GM12878 (cell line): ENCODE measurements around the gene SFXN2. TPM values are rescaled to one million over a fixed set of nuclear protein-coding genes. Genes with fewer than 3 reads are reported as not detected.

Experiments used
- ATAC-seq: fragments of 200-7000 bp; cut with Tn5 transposase; 3 replicates; pipeline ENCODE4 v1.9.1; 2020; ENCODE audit warnings: mild to moderate bottlenecking, moderate library complexity
- BruUV-seq: library from RNA; stranded (reverse); fragments of 400-500 nt; replicated peaks from 2 replicates; lab custom pipeline; 2021; lab: Mats Ljungman, UMichigan
- CTCF ChIA-PET: fragments of 300-600 bp; sonication (Branson Sonifier 250); formaldehyde crosslinking; extraction: SDS; loops from one replicate; lab custom pipeline; 2021; ENCODE audit warnings: inconsistent platforms; lab: Yijun Ruan, JAX
- POLR2A ChIA-PET: fragments of 350-600 bp; formaldehyde crosslinking; extraction: SDS; loops from one replicate; lab custom pipeline; 2021; ENCODE audit warnings: inconsistent platforms; lab: Charles Lee
- RAD21 ChIA-PET: fragments of 300-600 bp; sonication (Branson Sonifier 250); formaldehyde crosslinking; loops from one replicate; lab custom pipeline; 2023; ENCODE audit warnings: antibody characterized with exemption; ENCODE audit not compliant: unreplicated experiment; lab: Charles Lee
- SMC1A ChIA-PET: fragments of 300-600 bp; sonication (Branson Sonifier 250); formaldehyde crosslinking; loops from one replicate; lab custom pipeline; 2023; ENCODE audit not compliant: unreplicated experiment, uncharacterized antibody; lab: Charles Lee
- DNase-seq: peaks from one replicate; pipeline ENCODE4 v3.0.0-alpha.2; 2011; ENCODE audit warnings: low read depth, low spot score
- FAIRE-seq: peaks from 3 replicates; lab custom pipeline; 2011; peaks lifted over from hg19 to GRCh38; lab: Jason Lieb, UNC
- H2AFZ ChIP-seq: 2 replicates; pipeline ENCODE4 v1.6.0; 2011; ENCODE audit warnings: low read depth, low read length, control low read depth; ENCODE audit not compliant: control insufficient read depth
- H3K27ac ChIP-seq: 2 replicates; pipeline ENCODE4 v1.5.1; 2011; ENCODE audit warnings: control low read depth; ENCODE audit not compliant: control insufficient read depth, insufficient read depth
- H3K27me3 ChIP-seq, 2 experiments: replicated peaks in 1 of 2; 2 replicates each; pipeline versions ENCODE4 v1.6.0 to v1.6.1; 2011; ENCODE audit warnings: low read length in 1 of 2; ENCODE audit not compliant: control insufficient read depth in 2 of 2, insufficient read depth in 2 of 2
- H3K36me3 ChIP-seq, 2 experiments: 2 replicates each; pipeline ENCODE4 v1.5.1; 2011; ENCODE audit warnings: low read length in 1 of 2; ENCODE audit not compliant: control insufficient read depth in 2 of 2, insufficient read depth in 2 of 2
- H3K4me1 ChIP-seq: 2 replicates; pipeline ENCODE4 v1.6.1; 2011; ENCODE audit warnings: mild to moderate bottlenecking, low read length, moderate library complexity, mixed read lengths; ENCODE audit not compliant: control insufficient read depth, insufficient read depth
- H3K4me2 ChIP-seq: 2 replicates; pipeline ENCODE4 v1.6.0; 2011; ENCODE audit warnings: control low read depth; ENCODE audit not compliant: control insufficient read depth, insufficient read depth
- H3K4me3 ChIP-seq: fragments of 200-600 bp; sonication (generic); 2 replicates; pipeline ENCODE4 v1.5.1; 2016
- H3K79me2 ChIP-seq: 2 replicates; pipeline ENCODE4 v1.6.0; 2011; ENCODE audit warnings: low read length; ENCODE audit not compliant: control insufficient read depth, insufficient read depth
- H3K9ac ChIP-seq: 2 replicates; pipeline ENCODE4 v1.8.0; 2011; ENCODE audit warnings: low read length, control low read depth, mixed read lengths; ENCODE audit not compliant: control insufficient read depth, insufficient read depth
- H3K9me3 ChIP-seq: replicated peaks from 3 replicates; pipeline ENCODE4 v1.5.1; 2011; ENCODE audit warnings: mild to moderate bottlenecking, low read length; ENCODE audit not compliant: control insufficient read depth, insufficient read depth
- H4K20me1 ChIP-seq: 2 replicates; pipeline ENCODE4 v1.6.0; 2011; ENCODE audit not compliant: control insufficient read depth, insufficient read depth
- CBX3 ChIP-seq: fragments of 200-600 bp; sonication (generic); IDR thresholded peaks from 2 replicates; pipeline ENCODE4 v1.6.1; 2016; ENCODE audit warnings: low read depth, borderline replicate concordance
- CBX5 ChIP-seq: sonication (generic); IDR thresholded peaks from 2 replicates; pipeline ENCODE4 v1.6.1; 2016; ENCODE audit warnings: low read depth, moderate library complexity, mild to moderate bottlenecking, inconsistent platforms
- CREM ChIP-seq: IDR thresholded peaks from 2 replicates; pipeline ENCODE4 v1.6.1; 2014; ENCODE audit warnings: antibody characterized with exemption, low read depth
- HDAC2 ChIP-seq: fragments of 200-600 bp; sonication (generic); IDR thresholded peaks from 2 replicates; pipeline ENCODE4 v1.6.1; 2017
- NFIC ChIP-seq: IDR thresholded peaks from 2 replicates; pipeline ENCODE4 v1.6.1; 2012; ENCODE audit warnings: low read depth, mild to moderate bottlenecking, inconsistent platforms, low read length, moderate library complexity
- NFXL1 ChIP-seq: fragments of 450-650 bp; IDR thresholded peaks from 2 replicates; pipeline ENCODE4 v1.6.1; 2017; ENCODE audit warnings: antibody characterized with exemption, mild to moderate bottlenecking, borderline replicate concordance
- RAD51 ChIP-seq: fragments of 450-650 bp; IDR thresholded peaks from 2 replicates; pipeline ENCODE4 v1.6.1; 2016; ENCODE audit warnings: moderate library complexity, mild to moderate bottlenecking, inconsistent platforms
- RB1 ChIP-seq: fragments of 450-650 bp; formaldehyde crosslinking; IDR thresholded peaks from 2 replicates; pipeline ENCODE4 v1.6.1; 2017; ENCODE audit warnings: mild to moderate bottlenecking, borderline replicate concordance
- RELA ChIP-seq: fragments of 450-650 bp; IDR thresholded peaks from 2 replicates; pipeline ENCODE4 v1.8.0; 2014; ENCODE audit warnings: borderline replicate concordance; ENCODE audit not compliant: partially characterized antibody
- WGBS: methylation state at CpG from one replicate; pipeline ENCODE4 v1.1.6; 2016; ENCODE audit warnings: low lambda C conversion rate; ENCODE audit not compliant: insufficient replicate concordance, insufficient coverage; ENCODE audit errors: missing lambda C conversion rate; 5-methylcytosine and 5-hydroxymethylcytosine counted together
- in situ Hi-C: fragments of 300-500 bp; cut with MboI; formaldehyde crosslinking; loops from 9 replicates; pipeline ENCODE4 v1.14.3; 2018; ENCODE audit warnings: mixed read lengths
- intact Hi-C: fragments of 100-400 bp; cut with micrococcal nuclease; formaldehyde crosslinking; loops from one replicate; pipeline ENCODE4 v1.14.2; 2022; ENCODE audit not compliant: unreplicated experiment
- polyA plus RNA-seq, 11 experiments: library from polyadenylated mRNA; depleted of rRNA in 4 of 11; unstranded in 6 of 11; stranded (reverse) in 5 of 11; fragments of >200 nt; fragmentation: Nextera tagmentation in 4 of 11; fragmentation: Illumina TruSeq in 1 of 11; extraction: Ambion mirVana in 4 of 11; extraction: Trizol in 1 of 11; gene quantifications; 1 replicate in 1 of 11; 2 replicates in 10 of 11; pipeline versions ENCODE4 v1.2.1 to v1.2.3, GENCODE V29; 2011 to 2016; ENCODE audit warnings: inconsistent platforms in 2 of 11, missing spikeins in 2 of 11, low read depth in 1 of 11
- total RNA-seq, 4 experiments: library from RNA; depleted of rRNA in 3 of 4; stranded (reverse); fragments of >200 nt in 3 of 4; fragmentation: Illumina TruSeq in 1 of 4; extraction: Trizol in 1 of 4; gene quantifications; 2 replicates each; pipeline versions ENCODE4 v1.2.1 to v1.2.3, GENCODE V29; 2013 to 2021
- TF ChIP-seq, protein P1 (sequence below), 3 experiments: IDR thresholded peaks in 2 of 3; conservative IDR thresholded peaks in 1 of 3; 2 replicates each; pipeline ENCODE4 v1.5.1; 2011; ENCODE audit warnings: low read depth in 3 of 3, low read length in 3 of 3, mild to moderate bottlenecking in 3 of 3, control low read depth in 2 of 3, moderate library complexity in 2 of 3, inconsistent platforms in 1 of 3, mixed read lengths in 1 of 3; ENCODE audit not compliant: control insufficient read depth in 2 of 3, insufficient read depth in 1 of 3; ENCODE audit errors: extremely low read depth in 1 of 3
- TF ChIP-seq, protein P2 (sequence below): IDR thresholded peaks from 2 replicates; pipeline ENCODE4 v1.6.1; 2011; ENCODE audit warnings: low read depth, low read length, improper control_type of control experiment, borderline replicate concordance
- TF ChIP-seq, protein P3 (sequence below): fragments of 450-650 bp; conservative IDR thresholded peaks from 2 replicates; pipeline ENCODE4 v1.6.1; 2017; ENCODE audit warnings: mild to moderate bottlenecking, moderate library complexity

SFXN2 gene
- total and polyA plus RNA-seq, 10 of the 15 experiments (the other 5 are each of a cell fraction or from before 2014, with no cell fraction given), result 8.8 to 22.5 (median 18.5) TPM

DNA sequence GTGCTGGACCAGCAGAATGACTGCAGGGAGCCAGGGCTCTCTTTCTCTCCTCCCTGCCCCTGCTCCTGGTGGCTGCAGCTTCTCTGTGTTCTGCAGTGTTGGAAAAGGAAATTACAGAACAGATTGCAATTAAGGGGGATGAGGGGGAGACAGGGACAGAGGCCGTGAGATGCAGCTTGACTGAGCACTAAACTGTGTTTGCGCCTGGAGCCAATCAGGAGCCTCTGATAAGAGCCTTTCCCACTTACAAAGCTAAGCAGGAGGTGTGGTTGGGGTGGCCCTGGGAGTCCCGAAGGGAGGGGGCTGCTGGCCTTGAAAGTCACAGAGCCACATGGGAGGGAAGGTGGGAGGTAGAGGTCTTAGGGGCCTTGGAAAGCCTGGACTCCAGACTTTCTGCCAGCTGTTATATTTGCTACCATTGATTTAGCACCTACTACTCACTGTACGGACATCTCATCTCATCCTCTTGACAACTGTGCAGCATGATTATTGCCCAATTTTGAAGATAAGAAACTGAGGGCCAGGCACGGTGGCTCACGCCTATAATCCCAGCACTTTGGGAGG lies 43.5 kb upstream of the SFXN2 start:
- intact Hi-C loops, result no loop called here

DNA sequence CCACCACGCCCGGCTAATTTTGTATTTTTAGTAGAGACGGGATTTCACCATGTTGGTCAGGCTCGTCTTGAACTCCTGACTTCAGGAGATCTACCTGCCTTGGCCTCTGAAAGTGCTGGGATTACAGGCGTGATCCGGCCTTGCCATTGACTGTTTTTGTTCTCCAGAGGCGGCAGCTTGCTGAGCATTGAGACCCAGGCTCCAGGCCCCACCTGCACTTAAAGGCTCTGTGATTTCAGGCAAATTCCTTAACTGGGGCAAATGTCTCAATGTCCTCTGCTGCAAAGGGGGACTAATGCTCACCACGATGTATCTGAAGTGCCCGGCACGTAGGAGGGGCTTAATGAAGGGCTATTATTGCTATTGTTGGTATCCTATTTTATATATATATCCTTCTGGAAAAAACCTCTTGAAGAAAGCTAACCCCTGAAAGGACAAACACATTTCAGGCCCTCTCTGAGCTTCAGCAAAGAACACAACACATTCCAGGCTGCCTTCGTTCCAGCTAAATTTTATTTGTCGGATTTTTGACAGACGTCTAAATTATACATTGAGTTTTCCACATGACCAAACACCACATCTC lies 41.1 kb upstream of the SFXN2 start:
- H3K9me3 ChIP-seq, result no peaks in the 10 kb centered on the region
- no peak overlapping the region for H3K27ac ChIP-seq
- H3K9ac ChIP-seq, result no peak overlapping the region
- H2AFZ ChIP-seq, result no peak overlapping the region
- BruUV-seq, result no TSS peak
- WGBS, result 90% methylated on average over 13 of the region's 13 CpGs
- H3K4me1 ChIP-seq, result peaks cover 26% of the 10 kb centered on the region
- RAD21 ChIA-PET, result interaction anchor here (1.3 to 8.4 kb wide), 8 partner anchors 9 to 169 kb away, joined by 3 to 140 read pairs (median 30); partner anchors contain the start of genes ARL3, SFXN2, SUFU and TRIM8
- no peak for FAIRE-seq
- CTCF ChIA-PET, result interaction anchor here (0.7 to 8.7 kb wide), 8 partner anchors 11 to 604 kb away, joined by 3 to 128 read pairs (median 30); partner anchors contain the start of genes ARL3, SFXN2 and TRIM8
- no peaks in the 10 kb centered on the region for H3K79me2 ChIP-seq
- SMC1A ChIA-PET, result interaction anchor here (1.0 to 8.2 kb wide), 15 partner anchors 9 to 228 kb away, joined by 3 to 140 read pairs (median 5); partner anchors contain the start of genes ACTR1A, ARL3, SFXN2 and TRIM8
- in situ Hi-C loops (no loop called here), intact Hi-C loops (no loop called here)
- no peaks in the 10 kb centered on the region for H3K27me3 ChIP-seq
- no peaks in the 10 kb centered on the region for H4K20me1 ChIP-seq
- H3K36me3 ChIP-seq, result no peaks in the 10 kb centered on the region
- no peak for ATAC-seq
- H3K4me2 ChIP-seq, result no peak overlapping the region; the same call in 1 of the 2 replicates
- DNase-seq, result no peak
- H3K4me3 ChIP-seq, result no peak overlapping the region
- POLR2A ChIA-PET, result interaction anchor here (0.9 to 7.3 kb wide), 9 partner anchors 9 to 65 kb away, joined by 5 to 151 read pairs (median 18); partner anchors contain the start of genes ARL3, SFXN2 and TRIM8
- TF ChIP-seq HDAC2, result no peak
- TF ChIP-seq, protein P1, sequence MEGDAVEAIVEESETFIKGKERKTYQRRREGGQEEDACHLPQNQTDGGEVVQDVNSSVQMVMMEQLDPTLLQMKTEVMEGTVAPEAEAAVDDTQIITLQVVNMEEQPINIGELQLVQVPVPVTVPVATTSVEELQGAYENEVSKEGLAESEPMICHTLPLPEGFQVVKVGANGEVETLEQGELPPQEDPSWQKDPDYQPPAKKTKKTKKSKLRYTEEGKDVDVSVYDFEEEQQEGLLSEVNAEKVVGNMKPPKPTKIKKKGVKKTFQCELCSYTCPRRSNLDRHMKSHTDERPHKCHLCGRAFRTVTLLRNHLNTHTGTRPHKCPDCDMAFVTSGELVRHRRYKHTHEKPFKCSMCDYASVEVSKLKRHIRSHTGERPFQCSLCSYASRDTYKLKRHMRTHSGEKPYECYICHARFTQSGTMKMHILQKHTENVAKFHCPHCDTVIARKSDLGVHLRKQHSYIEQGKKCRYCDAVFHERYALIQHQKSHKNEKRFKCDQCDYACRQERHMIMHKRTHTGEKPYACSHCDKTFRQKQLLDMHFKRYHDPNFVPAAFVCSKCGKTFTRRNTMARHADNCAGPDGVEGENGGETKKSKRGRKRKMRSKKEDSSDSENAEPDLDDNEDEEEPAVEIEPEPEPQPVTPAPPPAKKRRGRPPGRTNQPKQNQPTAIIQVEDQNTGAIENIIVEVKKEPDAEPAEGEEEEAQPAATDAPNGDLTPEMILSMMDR (IDR thresholded peaks at IDR 0.05 in 2 of 3, conservative IDR thresholded peaks at IDR 0.05 in 1 of 3; ENCODE audit: control insufficient read depth in 2 of 3, extremely low read depth in 1 of 3, insufficient read depth in 1 of 3, low read depth in 3 of 3, low read length in 3 of 3), result no peak
- TF ChIP-seq, protein P2, sequence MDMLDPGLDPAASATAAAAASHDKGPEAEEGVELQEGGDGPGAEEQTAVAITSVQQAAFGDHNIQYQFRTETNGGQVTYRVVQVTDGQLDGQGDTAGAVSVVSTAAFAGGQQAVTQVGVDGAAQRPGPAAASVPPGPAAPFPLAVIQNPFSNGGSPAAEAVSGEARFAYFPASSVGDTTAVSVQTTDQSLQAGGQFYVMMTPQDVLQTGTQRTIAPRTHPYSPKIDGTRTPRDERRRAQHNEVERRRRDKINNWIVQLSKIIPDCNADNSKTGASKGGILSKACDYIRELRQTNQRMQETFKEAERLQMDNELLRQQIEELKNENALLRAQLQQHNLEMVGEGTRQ, result no peak
- TF ChIP-seq CBX5, result no peak
- TF ChIP-seq CREM, result no peak
- TF ChIP-seq, protein P3, sequence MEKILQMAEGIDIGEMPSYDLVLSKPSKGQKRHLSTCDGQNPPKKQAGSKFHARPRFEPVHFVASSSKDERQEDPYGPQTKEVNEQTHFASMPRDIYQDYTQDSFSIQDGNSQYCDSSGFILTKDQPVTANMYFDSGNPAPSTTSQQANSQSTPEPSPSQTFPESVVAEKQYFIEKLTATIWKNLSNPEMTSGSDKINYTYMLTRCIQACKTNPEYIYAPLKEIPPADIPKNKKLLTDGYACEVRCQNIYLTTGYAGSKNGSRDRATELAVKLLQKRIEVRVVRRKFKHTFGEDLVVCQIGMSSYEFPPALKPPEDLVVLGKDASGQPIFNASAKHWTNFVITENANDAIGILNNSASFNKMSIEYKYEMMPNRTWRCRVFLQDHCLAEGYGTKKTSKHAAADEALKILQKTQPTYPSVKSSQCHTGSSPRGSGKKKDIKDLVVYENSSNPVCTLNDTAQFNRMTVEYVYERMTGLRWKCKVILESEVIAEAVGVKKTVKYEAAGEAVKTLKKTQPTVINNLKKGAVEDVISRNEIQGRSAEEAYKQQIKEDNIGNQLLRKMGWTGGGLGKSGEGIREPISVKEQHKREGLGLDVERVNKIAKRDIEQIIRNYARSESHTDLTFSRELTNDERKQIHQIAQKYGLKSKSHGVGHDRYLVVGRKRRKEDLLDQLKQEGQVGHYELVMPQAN, result no peak

More for the DNA sequence above, 43.5 kb upstream of the SFXN2 start:
- peaks cover 23% of the 10 kb centered on the region for H3K4me1 ChIP-seq
- no TSS peak for BruUV-seq
- no peaks in the 10 kb centered on the region for H4K20me1 ChIP-seq
- SMC1A ChIA-PET, result interaction anchor here (1.1 to 2.1 kb wide), 5 partner anchors 9 to 30 kb away, joined by 3 to 10 read pairs (median 5); partner anchors contain the start of gene TRIM8
- in situ Hi-C loops, result no loop called here
- H2AFZ ChIP-seq, result no peak overlapping the region
- RAD21 ChIA-PET, result interaction anchor here (1.2 to 1.9 kb wide), 5 partner anchors 17 to 87 kb away, joined by 3 to 7 read pairs (median 5); no protein-coding TSS in a partner anchor
- 69% methylated on average over 6 of the region's 6 CpGs for WGBS
- H3K4me2 ChIP-seq, result no peak overlapping the region
- no peak overlapping the region for H3K27ac ChIP-seq
- FAIRE-seq (no peak), ATAC-seq (no peak), DNase-seq (no peak)
- H3K79me2 ChIP-seq, result no peaks in the 10 kb centered on the region
- no peak overlapping the region for H3K4me3 ChIP-seq
- POLR2A ChIA-PET, result interaction anchor here (0.6 to 6.1 kb wide), 4 partner anchors 8 to 43 kb away, joined by 3 to 52 read pairs (median 5); partner anchors contain the start of gene ARL3
- no peaks in the 10 kb centered on the region for H3K9me3 ChIP-seq
- TF ChIP-seq RELA (no peak), CREM (no peak), CBX3 (no peak), RAD51 (no peak), NFIC (no peak), RB1 (no peak), NFXL1 (no peak)
- TF ChIP-seq, all 136 proteins: peak for 0
- CTCF ChIA-PET, result interaction anchor here (1.3 to 3.1 kb wide), 7 partner anchors 8 to 168 kb away, joined by 4 to 27 read pairs (median 9); partner anchors contain the start of genes ACTR1A, SUFU and TRIM8
- Histone ChIP-seq H3K27me3 (no peaks in the 10 kb centered on the region), H3K36me3 (no peaks in the 10 kb centered on the region), H3K9ac (no peak overlapping the region)
